H1 (cell line): ENCODE data around the gene FMNL2. TPM values are rescaled to one million over a fixed set of nuclear protein-coding genes. Genes with fewer than 3 reads are reported as not detected.

Source experiments
- CTCF ChIA-PET: fragments of 300-600 bp; sonication (Branson Sonifier 250); formaldehyde crosslinking; loops from one replicate; lab custom pipeline; 2021; ENCODE audit not compliant: partially characterized antibody; lab: Charles Lee
- POLR2A ChIA-PET: fragments of 300-600 bp; sonication (Branson Sonifier 250); formaldehyde crosslinking; loops from one replicate; lab custom pipeline; 2021; ENCODE audit warnings: inconsistent platforms; ENCODE audit not compliant: partially characterized antibody; lab: Charles Lee
- DNase-seq, 2 experiments: peaks; one replicate each; pipeline versions ENCODE4 v3.0.0 to v3.0.0-alpha.2; 2010 to 2022; ENCODE audit warnings: low spot score in 2 of 2, low read depth in 1 of 2, mixed read lengths in 1 of 2
- FAIRE-seq: peaks from 2 replicates; lab custom pipeline; 2011; peaks lifted over from hg19 to GRCh38; lab: Jason Lieb, UNC
- H2AFZ ChIP-seq: 2 replicates; pipeline ENCODE4 v1.8.1; 2012; ENCODE audit warnings: low read length, inconsistent platforms
- H2AK5ac ChIP-seq: 2 replicates; pipeline ENCODE4 v1.6.1; 2013; ENCODE audit warnings: low read depth, low read length
- H2BK120ac ChIP-seq: replicated peaks from 2 replicates; pipeline ENCODE3; 2013; ENCODE audit warnings: low read depth, low read length, inconsistent platforms
- H2BK12ac ChIP-seq: 2 replicates; pipeline ENCODE4 v1.6.1; 2013; ENCODE audit warnings: low read depth, low read length
- H2BK15ac ChIP-seq: 2 replicates; pipeline ENCODE4 v1.6.1; 2013; ENCODE audit warnings: low read length
- H2BK20ac ChIP-seq: 2 replicates; pipeline ENCODE4 v1.6.1; 2013; ENCODE audit warnings: low read length
- H2BK5ac ChIP-seq: 2 replicates; pipeline ENCODE4 v1.6.1; 2013; ENCODE audit warnings: low read depth, low read length
- H3K14ac ChIP-seq: 2 replicates; pipeline ENCODE4 v1.6.1; 2013; ENCODE audit warnings: inconsistent platforms; ENCODE audit not compliant: insufficient read length
- H3K18ac ChIP-seq: 2 replicates; pipeline ENCODE4 v1.6.1; 2013; ENCODE audit warnings: low read length; ENCODE audit errors: extremely low read depth
- H3K23ac ChIP-seq: 2 replicates; pipeline ENCODE4 v1.6.1; 2013; ENCODE audit warnings: inconsistent platforms; ENCODE audit not compliant: insufficient read length
- H3K23me2 ChIP-seq: 2 replicates; pipeline ENCODE4 v1.6.1; 2013; ENCODE audit warnings: low read depth, low read length
- H3K27ac ChIP-seq: 2 replicates; pipeline ENCODE4 v1.6.1; 2011; ENCODE audit warnings: low read depth, low read length, inconsistent platforms
- H3K27me3 ChIP-seq, 4 experiments: replicated peaks in 1 of 4; 1 replicate in 1 of 4; 2 replicates in 3 of 4; pipeline versions ENCODE4 v1.6.1 to v1.8.1; 2011 to 2013; ENCODE audit warnings: low read length in 3 of 4, mild to moderate bottlenecking in 3 of 4, inconsistent platforms in 2 of 4, mixed read lengths in 2 of 4, moderate library complexity in 1 of 4; ENCODE audit not compliant: control insufficient read depth in 3 of 4, insufficient read depth in 3 of 4; ENCODE audit errors: extremely low read depth in 1 of 4
- H3K36me3 ChIP-seq, 4 experiments: 2 replicates each; pipeline versions ENCODE4 v1.6.1 to v1.8.1; 2011 to 2013; ENCODE audit warnings: mild to moderate bottlenecking in 4 of 4, low read length in 3 of 4, moderate library complexity in 2 of 4, control low read depth in 1 of 4, inconsistent platforms in 1 of 4; ENCODE audit not compliant: insufficient read depth in 4 of 4, control insufficient read depth in 2 of 4
- H3K4ac ChIP-seq: replicated peaks from 2 replicates; pipeline ENCODE3; 2013; ENCODE audit warnings: low read length, low read depth, mixed read lengths, inconsistent platforms; ENCODE audit not compliant: insufficient read length
- H3K4me1 ChIP-seq, 4 experiments: replicated peaks in 1 of 4; 1 replicate in 1 of 4; 2 replicates in 3 of 4; pipeline versions ENCODE4 v1.6.1 to v1.8.1; 2011 to 2013; ENCODE audit warnings: low read length in 3 of 4, inconsistent platforms in 2 of 4, mixed read lengths in 1 of 4; ENCODE audit not compliant: insufficient read depth in 4 of 4, control insufficient read depth in 3 of 4
- H3K4me2 ChIP-seq, 2 experiments: 2 replicates each; pipeline versions ENCODE4 v1.6.1 to v1.8.1; 2011 to 2013; ENCODE audit warnings: low read depth in 2 of 2, low read length in 2 of 2, control low read depth in 1 of 2, inconsistent platforms in 1 of 2, mild to moderate bottlenecking in 1 of 2; ENCODE audit not compliant: insufficient read depth in 1 of 2
- H3K4me3 ChIP-seq, 4 experiments: fragments of 200-600, 300-600 bp in 1 of 4; sonication (generic), shearing (Covaris generic), sonication (Bioruptor Twin) in 1 of 4; 2 replicates each; pipeline versions ENCODE4 v1.5.1 to v1.8.1; 2011 to 2016; ENCODE audit warnings: low read length in 4 of 4, low read depth in 3 of 4, control low read depth in 2 of 4, inconsistent platforms in 2 of 4, mild to moderate bottlenecking in 2 of 4, mixed read lengths in 1 of 4, moderate library complexity in 1 of 4; ENCODE audit not compliant: insufficient read depth in 2 of 4; ENCODE audit errors: extremely low read depth in 1 of 4
- H3K56ac ChIP-seq: replicated peaks from 2 replicates; pipeline ENCODE3; 2013; ENCODE audit warnings: low read depth, mild to moderate bottlenecking, mixed read lengths, low read length, inconsistent platforms; ENCODE audit not compliant: insufficient read length
- H3K79me1 ChIP-seq: 2 replicates; pipeline ENCODE4 v1.6.1; 2013; ENCODE audit warnings: low read depth, low read length, control low read depth
- H3K79me2 ChIP-seq, 2 experiments: 2 replicates each; pipeline versions ENCODE4 v1.6.1 to v1.8.1; 2012 to 2013; ENCODE audit warnings: low read length in 2 of 2, mild to moderate bottlenecking in 2 of 2, inconsistent platforms in 1 of 2; ENCODE audit not compliant: insufficient read depth in 2 of 2, control insufficient read depth in 1 of 2
- H3K9ac ChIP-seq, 4 experiments: replicated peaks in 1 of 4; 1 replicate in 1 of 4; 2 replicates in 3 of 4; pipeline versions ENCODE4 v1.6.1 to v1.8.1; 2011 to 2013; ENCODE audit warnings: low read depth in 3 of 4, low read length in 3 of 4, control low read depth in 2 of 4, mild to moderate bottlenecking in 2 of 4, moderate library complexity in 2 of 4, inconsistent platforms in 1 of 4; ENCODE audit errors: extremely low read depth in 1 of 4
- H3K9me3 ChIP-seq, 2 experiments: 2 replicates each; pipeline versions ENCODE4 v1.6.1 to v1.8.1; 2012 to 2013; ENCODE audit warnings: mild to moderate bottlenecking in 2 of 2, moderate library complexity in 2 of 2, control low read depth in 1 of 2, inconsistent platforms in 1 of 2, low read depth in 1 of 2, low read length in 1 of 2, mixed read lengths in 1 of 2; ENCODE audit not compliant: insufficient read depth in 2 of 2
- H4K20me1 ChIP-seq, 2 experiments: replicated peaks in 1 of 2; 2 replicates each; pipeline versions ENCODE3 to v1.8.1; 2011 to 2013; ENCODE audit warnings: inconsistent platforms in 2 of 2, low read length in 2 of 2, mild to moderate bottlenecking in 1 of 2; ENCODE audit not compliant: insufficient read depth in 2 of 2, control insufficient read depth in 1 of 2
- H4K5ac ChIP-seq: 2 replicates; pipeline ENCODE4 v1.6.1; 2013; ENCODE audit warnings: low read length, low read depth, mixed read lengths, inconsistent platforms; ENCODE audit not compliant: insufficient read length
- H4K8ac ChIP-seq: 2 replicates; pipeline ENCODE4 v1.8.0; 2013; ENCODE audit warnings: mild to moderate bottlenecking, moderate library complexity, low read length, inconsistent platforms; ENCODE audit not compliant: insufficient read depth; ENCODE audit errors: extremely low read depth
- H4K91ac ChIP-seq: replicated peaks from 2 replicates; pipeline ENCODE3; 2013; ENCODE audit warnings: low read length, mixed read lengths, inconsistent platforms; ENCODE audit not compliant: insufficient read length
- EZH2 ChIP-seq: fragments of 200-600 bp; sonication (generic); IDR thresholded peaks from 2 replicates; pipeline ENCODE4 v1.7.1; 2012; ENCODE audit warnings: low read depth, mild to moderate bottlenecking, moderate library complexity, low read length, inconsistent platforms; ENCODE audit not compliant: severe bottlenecking
- TAF7 ChIP-seq: optimal IDR thresholded peaks from 2 replicates; pipeline ENCODE3; 2011; ENCODE audit warnings: low read depth, mild to moderate bottlenecking, inconsistent platforms, low read length, moderate library complexity, borderline replicate concordance
- WGBS, 2 experiments: shearing (Covaris generic) in 1 of 2; methylation state at CpG; one replicate each; pipeline versions ENCODE4 v1.1.6 to v1.1.7; 2013 to 2015; ENCODE audit warnings: low lambda C conversion rate in 2 of 2, mixed read lengths in 2 of 2, inconsistent platforms in 1 of 2, low coverage in 1 of 2, missing lambda C conversion rate in 1 of 2; ENCODE audit not compliant: insufficient replicate concordance in 2 of 2, insufficient coverage in 1 of 2, insufficient read length in 1 of 2; ENCODE audit errors: extremely low coverage in 1 of 2, missing lambda C conversion rate in 1 of 2; 5-methylcytosine and 5-hydroxymethylcytosine counted together
- polyA plus RNA-seq, 7 experiments: library from polyadenylated mRNA; depleted of rRNA in 3 of 7; stranded (reverse) in 5 of 7; unstranded in 2 of 7; fragments of >200 nt in 5 of 7; fragments of 200-250 nt in 2 of 7; gene quantifications; 1 replicate in 5 of 7; 2 replicates in 1 of 7; 4 replicates in 1 of 7; pipeline versions ENCODE4 v1.2.1 to v1.2.3, GENCODE V29; 2011 to 2013; ENCODE audit warnings: missing spikeins in 2 of 7, mixed read lengths in 2 of 7
- total RNA-seq: library from RNA; stranded (reverse); fragmentation: NEBNext Ultra II Directional; extraction: Animal tissue kit (Norgen Biotek cat#: 25700); gene quantifications from 2 replicates; pipeline ENCODE4 v1.2.1, GENCODE V29; 2021

FMNL2 gene
- total and polyA plus RNA-seq, 2 of the 8 experiments (the other 6 are each of a cell fraction or from before 2014, with no cell fraction given): 15.5 to 45.1 TPM

DNA sequence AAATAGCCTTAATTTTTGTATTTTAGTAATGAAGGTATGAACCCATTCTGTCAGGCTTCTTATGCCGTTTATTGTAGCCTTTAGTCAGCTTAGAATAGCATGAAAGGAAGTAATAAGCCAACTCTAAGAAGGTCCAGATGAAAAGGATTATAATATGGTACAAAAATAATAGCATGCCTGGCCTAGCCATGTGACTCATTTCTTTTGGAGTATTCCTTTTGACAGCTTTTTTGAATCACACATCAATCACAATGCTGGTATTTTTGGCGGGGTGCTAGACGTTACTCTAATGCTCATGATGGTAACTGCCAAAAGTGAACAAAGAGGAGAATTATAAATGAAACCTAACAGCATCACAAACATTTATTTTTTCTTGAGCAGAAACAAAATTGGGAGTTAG, 19.9 kb downstream of the FMNL2 start:
- H2BK120ac ChIP-seq: no peak overlapping the region
- no peak overlapping the region for H3K27ac ChIP-seq
- H3K18ac ChIP-seq: no peak overlapping the region
- FAIRE-seq: no peak
- TF ChIP-seq EZH2 (no peak), TAF7 (no peak)
- TF ChIP-seq, all 59 proteins: peak for 0
- Histone ChIP-seq H2BK5ac (no peak overlapping the region), H4K8ac (no peak overlapping the region), H3K79me2 (peaks cover 0 to 76% of the 10 kb centered on the region in 2 experiments; a peak in 3 of 4 replicates), H3K9ac (no peak overlapping the region), H2BK20ac (no peak overlapping the region), H3K4me2 (no peak overlapping the region), H3K23ac (no peak overlapping the region), H3K9me3 (no peaks in the 10 kb centered on the region), H3K14ac (no peak overlapping the region), H3K23me2 (no peaks in the 10 kb centered on the region), H3K79me1 (peaks cover 3% of the 10 kb centered on the region), H4K20me1 (peaks cover 0 to 3% of the 10 kb centered on the region in 2 experiments), H4K5ac (no peak overlapping the region), H2BK15ac (no peak overlapping the region), H3K4ac (no peak overlapping the region), H4K91ac (no peak overlapping the region), H3K4me1 (no peaks in the 10 kb centered on the region), H2BK12ac (no peak overlapping the region), H2AFZ (no peak overlapping the region), H2AK5ac (no peak overlapping the region), H3K56ac (no peak overlapping the region), H3K4me3 (no peak overlapping the region), H3K27me3 (no peaks in the 10 kb centered on the region), H3K36me3 (no peaks in the 10 kb centered on the region; a peak in 1 of 8 replicates)
- DNase-seq: no peak
- POLR2A ChIA-PET: no interaction called here
- CTCF ChIA-PET: no interaction called here
- WGBS, 2 experiments: 84% methylated on average over 3 of the region's 3 CpGs; no CpG with 5 or more reads in 1 of the 2 experiments
